GM19463 (cell line): Measurements from ENCODE around the gene ZNF570.
A peak's percentile ranks its signal among the peaks of the same experiment; 100 is the strongest.

Experiments used
- ATAC-seq: cut with Tn5 transposase; IDR thresholded peaks from one replicate; pipeline ENCODE4 v1.9.1; 2021; ENCODE audit warnings: mild to moderate bottlenecking, moderate library complexity; ENCODE audit not compliant: unreplicated experiment

The ZNF570 gene

DNA sequence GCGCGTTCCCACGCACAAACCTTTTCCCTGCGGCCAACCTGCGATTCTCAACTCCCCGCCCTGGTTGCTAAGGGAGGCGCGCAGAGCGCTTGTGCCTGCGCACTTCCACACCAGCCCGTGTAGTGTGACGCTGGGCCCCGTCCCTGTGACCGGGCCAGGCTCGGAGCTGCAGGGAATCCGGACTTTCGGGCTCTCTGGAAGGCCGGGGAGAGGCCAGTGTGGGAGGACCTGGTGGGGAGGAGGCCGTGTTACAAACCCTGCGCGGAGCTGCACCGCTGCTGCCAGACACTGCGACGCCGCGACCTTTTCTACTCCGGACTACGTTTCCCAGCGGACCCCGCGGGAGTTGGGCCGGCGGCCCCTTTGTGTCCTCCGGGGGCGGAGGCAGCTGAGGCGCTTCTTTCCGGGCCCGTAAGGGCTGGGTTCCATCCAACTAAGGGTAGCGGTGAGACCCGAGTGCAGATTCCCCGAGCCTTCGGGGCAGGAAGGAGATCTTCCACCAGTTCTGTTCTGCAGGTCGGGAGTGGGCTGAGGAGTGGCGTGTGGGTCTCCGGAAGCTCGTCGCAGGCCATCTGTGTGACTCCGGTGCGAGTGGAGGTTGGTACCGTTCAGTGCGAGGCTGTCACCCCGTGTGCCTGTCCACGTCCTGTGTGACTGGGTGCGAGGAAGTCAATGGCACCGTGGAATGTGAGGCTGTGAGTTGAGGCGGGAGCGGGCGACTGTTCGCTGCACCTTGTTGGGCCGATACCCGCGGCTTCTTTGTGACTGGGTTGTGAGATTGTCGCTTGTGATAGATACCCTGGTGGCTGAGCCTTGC, at the start of gene ZNF570:
ZNF570 (plus strand) TSS at position 396 of the 817 bp plus-strand sequence. CDS start 999 bp downstream, outside the sequence.
- peak; percentile 58 for ATAC-seq

DNA sequence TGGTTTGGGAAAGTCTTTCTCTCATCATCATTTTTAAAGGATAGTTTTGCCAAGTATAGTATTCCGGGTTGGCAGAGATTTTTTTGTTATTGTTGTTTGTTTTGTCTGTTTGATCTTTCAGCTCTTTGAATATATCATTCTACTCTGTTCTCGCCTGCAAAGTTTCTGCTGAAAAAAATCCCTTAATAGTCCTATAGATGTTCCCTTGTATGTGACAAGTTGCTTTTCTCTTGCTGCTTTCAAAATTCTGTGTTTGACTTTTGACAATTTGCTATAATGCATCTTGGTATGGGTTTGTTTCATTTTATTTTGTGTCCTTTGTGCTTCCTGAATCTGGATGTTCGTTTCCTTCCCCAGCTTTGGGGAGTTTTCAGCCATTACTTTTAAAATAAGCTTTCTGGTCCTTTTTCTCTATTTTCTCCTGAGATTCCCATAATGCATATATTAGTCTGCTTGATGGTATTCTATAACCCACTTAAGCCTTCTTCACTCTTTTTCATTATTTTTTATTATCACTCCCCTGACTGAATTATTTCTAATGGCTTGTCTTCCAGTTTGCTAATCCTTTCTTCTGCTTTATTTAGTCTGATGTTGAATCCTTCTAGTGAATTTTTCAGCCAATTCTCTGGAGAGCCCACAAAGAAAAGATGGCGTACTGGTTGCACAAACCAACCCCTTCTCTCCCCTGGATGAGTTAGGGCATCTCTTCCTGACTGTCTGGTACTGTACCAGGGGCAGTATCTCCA, 16.5 kb upstream of the ZNF570 start:
- ATAC-seq = no peak

DNA sequence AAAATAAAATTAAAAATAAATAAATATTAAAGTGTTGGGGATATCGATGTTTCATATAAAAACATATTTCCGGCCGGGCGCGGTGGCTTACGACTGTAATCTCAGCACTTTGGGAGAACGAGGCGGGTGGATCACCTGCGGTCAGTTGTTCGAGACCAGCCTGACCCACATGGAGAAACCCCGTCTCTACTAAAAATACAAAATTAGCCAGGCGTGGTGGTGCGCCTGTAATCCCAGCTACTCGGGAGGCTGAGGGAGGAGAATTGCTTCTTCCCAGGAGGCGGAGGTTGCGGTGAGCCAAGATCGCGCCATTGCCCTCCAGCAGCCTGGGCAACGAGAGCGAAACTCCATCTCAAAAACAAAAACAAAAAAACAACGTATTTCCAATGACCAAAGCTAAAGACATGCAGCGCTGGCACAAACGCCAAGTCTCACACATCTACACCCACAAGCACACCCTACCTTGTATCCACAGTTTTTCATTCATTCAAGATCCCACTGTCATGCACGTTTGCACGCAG, 2.8 kb upstream of the ZNF570 start:
- no peak for ATAC-seq

DNA sequence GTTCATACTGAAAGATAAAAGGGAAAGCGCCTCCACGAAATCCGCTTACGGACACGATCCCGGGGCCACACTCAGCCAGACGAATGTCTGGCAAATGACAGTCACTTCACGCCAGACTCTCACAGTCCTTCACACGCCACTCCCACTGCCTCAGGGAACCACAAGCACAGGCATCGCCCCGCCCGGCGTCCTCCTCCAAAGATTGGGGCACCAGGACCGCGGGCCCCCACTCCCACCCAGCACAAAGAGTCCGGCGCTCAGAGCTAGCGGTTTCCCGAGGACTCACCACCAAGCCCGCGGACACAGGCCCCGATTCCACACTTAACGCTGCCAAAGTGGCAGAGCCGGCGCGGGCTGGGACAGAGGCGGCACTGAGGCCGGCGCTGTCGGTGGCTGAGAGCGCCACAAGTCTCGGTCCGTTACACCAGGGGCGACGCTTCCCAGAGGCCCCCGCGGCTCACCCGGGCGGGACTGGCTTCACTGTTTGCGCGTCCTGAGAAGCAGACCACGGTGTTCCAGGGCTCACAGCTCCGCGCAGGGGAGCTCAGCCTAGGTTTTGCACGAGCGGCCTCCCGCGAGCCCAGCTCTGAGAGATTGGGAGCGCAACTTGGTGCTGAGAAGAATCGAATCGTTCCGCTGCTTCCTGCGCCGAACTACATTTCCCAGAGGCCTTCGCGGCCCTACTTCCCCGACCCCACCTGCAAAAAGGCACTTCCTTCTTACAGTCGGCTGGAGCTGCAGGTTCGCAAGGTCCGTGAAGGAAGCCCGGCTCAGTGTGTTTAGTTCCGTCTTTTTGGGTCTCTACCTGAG, 2.2 kb upstream of the ZNF570 start, which contains the start of gene ZNF569:
ZNF569 (minus strand) TSS at position 647 of the 810 bp plus-strand sequence. CDS start 22,523 bp downstream, outside the sequence.
- peak; percentile 65 for ATAC-seq

DNA sequence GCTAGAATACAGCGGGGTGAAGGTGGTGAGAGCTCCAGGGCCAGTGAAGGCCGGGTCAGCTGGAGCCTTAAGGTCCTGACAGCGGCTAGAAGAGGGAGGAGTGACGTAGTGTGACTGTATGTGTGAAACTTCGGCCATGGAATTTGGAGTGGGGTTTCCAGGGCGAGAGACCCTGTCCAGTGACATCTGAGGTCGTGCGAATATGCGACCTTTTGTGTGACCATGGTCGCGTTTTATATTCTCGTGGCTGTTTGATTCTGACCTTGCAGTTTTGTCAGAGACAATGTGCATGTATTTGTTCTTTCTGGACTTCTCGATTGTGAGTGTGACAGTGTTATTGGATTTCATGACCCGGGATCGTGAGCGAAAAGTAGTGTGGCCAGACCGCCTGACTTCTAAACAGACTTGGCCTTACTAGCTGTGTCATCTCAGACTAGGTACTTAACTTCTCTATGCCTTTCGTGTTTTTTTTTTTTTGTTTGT, 1.5 kb upstream of the ZNF570 start:
- no peak for ATAC-seq

DNA sequence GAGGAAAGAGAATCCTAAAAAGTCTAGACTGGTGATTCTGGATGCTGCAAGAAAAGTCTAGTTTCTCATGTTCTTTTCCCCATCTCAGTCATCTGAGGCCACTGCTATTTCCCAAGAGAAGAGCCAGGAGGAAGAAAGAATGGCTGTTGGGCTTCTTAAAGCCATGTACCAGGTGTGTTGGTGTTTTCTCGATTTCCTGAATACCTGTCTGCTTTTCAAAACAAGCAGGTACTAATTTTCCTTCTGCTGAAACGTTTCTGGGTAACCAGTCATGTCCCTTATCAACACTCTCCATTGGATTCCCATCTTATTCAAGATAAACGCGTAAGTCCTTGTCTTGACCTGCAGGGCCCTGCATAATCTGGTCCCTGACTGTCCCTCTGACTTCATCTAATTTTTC, 1.1 kb downstream of the ZNF570 start:
- ATAC-seq = no peak

DNA sequence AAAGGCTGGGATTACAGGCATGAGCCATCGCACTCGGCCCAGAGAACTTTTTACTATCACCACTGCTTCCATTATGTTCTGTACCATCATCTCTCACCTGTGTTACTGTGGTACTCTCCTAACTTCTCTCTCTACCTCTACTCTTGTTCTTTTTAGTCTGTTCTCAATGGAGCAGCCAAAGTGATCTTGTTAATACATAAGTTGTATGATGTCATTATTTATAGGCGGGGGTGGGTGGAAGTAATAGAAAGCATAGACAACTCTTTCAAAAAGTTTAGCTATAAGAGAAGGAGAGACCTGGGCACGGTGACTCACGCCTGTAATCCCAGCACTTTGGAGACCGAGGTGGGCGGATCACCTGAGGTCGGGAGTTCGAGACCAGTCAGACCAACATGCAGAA, 3.0 kb downstream of the ZNF570 start:
- ATAC-seq = no peak

DNA sequence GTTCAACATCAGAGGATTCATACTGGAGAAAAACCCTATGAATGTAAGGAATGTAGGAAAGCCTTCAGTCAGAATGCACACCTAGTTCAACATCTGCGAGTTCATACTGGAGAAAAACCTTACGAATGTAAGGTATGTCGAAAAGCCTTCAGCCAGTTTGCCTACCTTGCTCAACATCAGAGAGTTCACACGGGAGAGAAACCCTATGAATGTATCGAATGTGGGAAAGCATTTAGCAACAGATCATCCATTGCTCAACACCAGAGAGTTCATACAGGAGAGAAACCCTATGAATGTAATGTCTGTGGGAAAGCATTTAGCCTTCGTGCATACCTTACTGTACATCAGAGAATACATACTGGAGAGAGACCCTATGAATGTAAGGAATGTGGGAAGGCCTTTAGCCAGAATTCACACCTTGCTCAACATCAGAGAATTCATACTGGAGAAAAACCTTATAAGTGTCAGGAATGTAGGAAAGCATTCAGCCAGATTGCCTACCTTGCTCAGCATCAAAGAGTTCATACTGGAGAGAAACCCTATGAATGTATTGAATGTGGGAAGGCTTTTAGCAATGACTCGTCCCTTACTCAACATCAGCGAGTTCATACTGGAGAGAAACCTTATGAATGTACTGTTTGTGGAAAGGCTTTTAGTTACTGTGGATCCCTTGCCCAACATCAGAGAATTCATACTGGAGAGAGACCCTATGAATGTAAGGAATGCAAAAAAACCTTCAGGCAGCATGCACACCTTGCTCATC, 15.4 kb downstream of the ZNF570 start:
- ATAC-seq = no peak

DNA sequence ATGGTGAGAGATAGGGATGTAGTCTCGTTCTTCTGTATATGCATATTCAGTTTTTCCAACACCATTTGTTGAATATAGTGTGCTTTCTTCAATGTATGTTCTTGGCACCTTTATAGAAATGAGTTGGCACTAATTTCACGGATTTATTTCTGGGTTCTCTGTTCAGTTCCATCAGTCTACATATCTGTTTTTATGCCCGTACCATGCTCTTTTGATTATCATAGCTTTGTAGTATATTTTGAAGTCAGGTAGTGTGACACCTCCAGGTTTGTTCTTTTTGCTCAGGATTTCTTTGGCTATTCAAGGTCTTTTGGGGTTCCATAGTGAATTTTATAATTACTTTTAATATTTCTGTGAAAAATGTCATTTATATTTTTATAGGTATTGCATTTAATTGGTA, 23.1 kb downstream of the ZNF570 start:
- ATAC-seq = no peak

DNA sequence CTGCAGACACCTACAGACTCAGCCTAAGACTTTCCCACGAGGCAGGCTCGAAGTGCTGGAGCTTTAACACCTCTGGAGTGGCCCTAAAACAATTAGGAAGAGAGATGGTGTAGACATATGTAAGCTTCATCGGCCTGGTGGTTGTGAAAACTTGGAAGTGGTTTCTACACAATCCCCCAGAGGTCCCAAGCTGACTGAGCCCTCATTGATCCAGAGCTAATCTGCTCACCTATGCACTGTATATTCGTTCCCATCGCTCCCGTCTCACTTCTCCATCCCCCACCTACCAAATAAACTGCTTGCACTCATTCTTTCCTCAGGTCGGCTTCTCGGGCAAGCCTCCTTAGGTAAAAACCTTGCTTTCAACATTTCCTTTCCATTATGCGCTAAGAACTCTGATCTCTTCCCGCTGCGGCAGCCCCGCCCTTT, 36.8 kb downstream of the ZNF570 start:
- ATAC-seq = no peak

DNA sequence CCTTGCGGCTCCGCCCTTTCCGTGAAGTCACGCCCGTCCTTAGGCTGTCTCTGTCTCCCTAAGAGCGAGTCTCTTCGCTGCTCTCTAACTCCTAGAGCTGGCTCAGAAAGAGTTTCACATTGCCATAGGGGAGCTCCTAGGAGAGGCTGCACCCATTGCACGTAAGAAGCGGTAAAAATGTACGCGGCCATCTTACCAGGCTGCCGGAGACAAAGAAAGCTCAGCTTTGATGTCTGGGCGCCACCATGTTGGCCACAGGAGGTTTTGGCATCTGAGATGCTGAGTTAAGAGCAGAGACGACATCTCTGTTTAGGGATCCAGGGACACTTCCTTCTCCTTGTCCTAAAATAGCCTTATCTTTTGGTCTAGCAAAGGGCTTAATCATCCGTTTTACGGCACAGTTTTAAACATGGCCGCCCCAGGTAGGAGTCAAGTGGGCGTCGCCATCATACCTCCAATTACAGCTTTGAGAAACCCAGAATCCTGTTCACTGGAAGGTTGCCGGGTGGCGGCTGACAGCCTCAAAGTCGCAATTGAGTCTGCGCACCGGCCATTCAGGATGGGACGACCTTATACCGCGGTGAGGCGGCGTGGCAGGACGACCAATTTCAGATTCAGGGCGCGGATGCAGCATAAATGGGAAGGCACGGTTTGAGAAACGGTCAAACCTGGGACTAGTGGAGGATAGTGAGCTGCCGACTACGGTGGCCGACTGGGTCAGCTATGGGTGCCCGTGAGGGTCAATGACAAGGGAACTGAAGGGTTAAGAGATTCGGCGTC, 37.4 kb downstream of the ZNF570 start, which contains the start of gene ZNF793:
ZNF793 (plus strand) TSS at position 553 of the 780 bp plus-strand sequence. CDS start 16,501 bp downstream, outside the sequence.
- no peak for ATAC-seq

DNA sequence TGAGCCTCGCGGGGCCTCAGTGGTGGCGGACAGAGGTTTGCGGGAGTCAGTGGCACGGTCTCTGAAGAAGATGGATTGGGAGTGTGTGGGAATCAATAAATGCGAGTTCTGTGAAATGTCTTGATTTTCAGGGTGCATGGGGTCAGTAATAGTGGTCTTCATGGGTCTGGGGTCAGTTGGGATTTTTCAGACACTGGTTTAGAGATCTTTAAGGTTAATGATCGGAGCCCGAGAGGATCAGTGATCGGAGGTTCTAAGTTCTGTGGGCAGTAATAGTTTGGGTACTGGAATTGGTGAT, 38.0 kb downstream of the ZNF570 start:
- no peak for ATAC-seq

DNA sequence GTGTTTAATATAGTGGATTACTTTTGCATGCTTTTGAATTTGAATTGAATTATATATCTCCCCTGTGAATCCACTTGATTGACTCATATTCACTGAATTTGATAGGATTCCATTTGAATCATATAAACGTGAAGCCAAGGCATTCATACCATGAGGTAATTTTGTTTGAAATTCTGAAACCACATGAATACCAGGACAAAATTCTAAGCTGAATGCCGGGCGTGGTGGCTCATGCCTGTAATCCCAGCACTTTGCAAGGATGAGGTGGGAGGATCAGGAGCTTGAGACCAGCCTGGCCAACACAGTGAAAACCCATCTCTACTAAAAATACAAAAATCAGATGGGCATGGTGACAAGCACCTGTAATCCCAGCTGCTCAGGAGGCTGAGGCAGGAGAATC, 42.0 kb downstream of the ZNF570 start:
- no peak for ATAC-seq

DNA sequence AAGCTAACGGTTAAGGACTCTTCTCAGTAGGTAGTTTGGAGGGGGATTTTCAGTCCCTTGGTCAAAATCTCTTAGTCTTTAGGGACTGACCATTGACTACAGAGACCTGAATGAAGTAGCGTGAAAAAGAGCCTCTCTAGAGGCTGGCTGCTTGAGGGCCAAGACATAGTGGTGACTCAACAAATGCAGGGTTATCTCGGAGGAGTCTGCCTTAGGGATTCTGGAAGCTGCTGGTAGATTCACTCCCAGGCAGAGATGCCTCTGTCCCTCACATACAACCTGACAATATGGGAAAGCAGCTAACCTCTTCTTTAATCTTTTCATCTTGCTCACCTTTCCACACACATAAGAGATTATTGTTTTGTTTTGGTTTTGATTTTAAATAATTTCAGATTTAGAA, 42.7 kb downstream of the ZNF570 start:
- ATAC-seq = no peak

DNA sequence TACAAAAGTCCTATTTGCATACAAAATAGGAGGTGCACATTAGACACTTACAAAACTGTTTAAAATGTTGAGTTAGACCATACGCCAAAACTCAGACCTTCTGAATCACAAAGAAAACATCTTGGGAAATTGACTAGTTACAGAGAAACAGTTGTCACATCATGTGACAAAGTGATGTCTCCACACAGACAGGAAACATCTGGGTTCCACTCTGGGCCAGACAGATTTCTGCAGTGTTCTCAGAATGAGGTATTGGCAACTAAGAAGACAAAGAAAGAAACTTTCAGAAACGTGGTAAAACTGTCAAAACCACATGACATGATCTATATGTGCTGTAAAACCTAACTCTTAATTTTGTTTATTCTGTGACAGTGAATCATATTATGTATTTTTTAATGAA, 44.2 kb downstream of the ZNF570 start:
- ATAC-seq = no peak

DNA sequence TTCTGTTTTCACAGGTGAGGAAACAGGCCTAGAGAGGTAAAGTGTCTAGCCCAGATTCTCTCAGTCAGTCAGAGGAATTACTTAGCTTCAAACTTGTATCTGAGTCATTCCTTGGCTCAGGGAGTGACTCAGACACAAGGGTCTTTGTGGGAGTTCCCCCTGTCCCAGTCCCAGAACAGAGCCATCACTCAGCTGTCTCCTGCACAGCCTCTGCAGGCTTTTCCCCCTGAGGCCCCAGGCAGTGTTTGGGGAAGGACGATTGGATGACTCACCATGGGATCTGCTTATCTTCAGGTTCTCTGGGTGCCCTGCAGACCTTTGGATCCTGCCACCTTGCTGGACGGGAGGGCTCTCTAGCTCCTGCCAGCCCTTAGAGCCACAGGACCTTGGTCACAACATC, 50.7 kb downstream of the ZNF570 start:
- ATAC-seq = no peak

DNA sequence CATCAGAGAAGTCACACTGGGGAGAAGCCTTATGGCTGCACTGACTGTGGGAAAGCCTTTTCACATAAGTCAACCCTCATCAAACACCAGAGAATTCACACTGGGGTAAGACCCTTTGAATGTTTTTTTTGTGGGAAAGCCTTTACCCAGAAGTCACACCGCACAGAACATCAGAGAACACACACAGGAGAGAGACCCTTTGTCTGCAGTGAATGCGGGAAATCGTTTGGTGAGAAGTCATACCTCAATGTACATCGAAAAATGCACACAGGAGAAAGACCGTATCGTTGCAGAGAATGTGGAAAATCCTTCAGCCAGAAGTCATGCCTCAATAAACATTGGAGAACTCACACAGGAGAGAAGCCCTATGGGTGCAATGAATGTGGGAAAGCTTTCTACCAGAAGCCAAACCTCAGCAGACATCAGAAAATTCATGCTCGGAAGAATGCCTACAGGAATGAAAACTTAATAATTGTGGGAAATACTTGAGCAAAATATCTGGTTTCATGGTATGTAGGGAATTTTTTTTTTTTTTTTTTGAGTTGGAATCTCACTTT, 68.3 kb downstream of the ZNF570 start:
- ATAC-seq = no peak
